Activated CD8-positive, alpha-beta memory T cell treated with anti-CD3 and anti-CD28 coated beads, Interleukin-2, amount 50 U/mL, for 48 hours (primary cell): ENCODE data around the gene CASZ1.

Experiments used
- DNase-seq: peaks from one replicate; pipeline ENCODE4 v3.0.0-alpha.2; 2020

The CASZ1 gene

GRCh38 chr1:10591010-10591409 is 205.4 kb downstream of the CASZ1 start:
- DNase-seq, result no peak

- DNase-seq, result no peak
Observed at GRCh38 chr1:10589074-10589473, 207.4 kb downstream of the CASZ1 start.

DNA sequence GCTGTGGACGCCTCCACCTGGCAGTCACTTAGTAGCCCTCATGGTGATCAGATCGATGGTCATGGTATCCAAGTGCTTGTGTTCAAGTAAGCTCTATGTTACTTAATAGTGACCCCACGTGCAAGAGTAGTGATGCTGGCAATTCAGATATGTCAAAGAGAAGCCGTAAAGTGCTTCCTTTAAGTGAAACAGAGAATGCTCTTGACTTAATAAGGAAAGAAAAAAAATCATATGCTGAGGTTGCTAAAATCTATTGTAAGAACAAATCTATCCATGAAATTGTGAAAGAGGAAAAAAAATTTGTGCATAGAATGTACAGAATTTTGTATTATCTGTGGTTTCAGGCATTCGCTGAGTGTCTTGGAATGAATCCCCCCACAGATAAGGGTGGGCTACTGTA is 207.8 kb downstream of the CASZ1 start:
- DNase-seq, result no peak
